WERI-Rb-1 (cell line): ENCODE measurements around the gene RNF208.

Source experiments
- DNase-seq: peaks from one replicate; pipeline ENCODE4 v3.0.0-alpha.2; 2020
- H3K27ac ChIP-seq: fragments of 250-450 bp; sonication (Bioruptor Pico); 2 replicates; pipeline ENCODE4 v1.5.1; 2020; ENCODE audit warnings: mild to moderate bottlenecking, moderate library complexity
- H3K27me3 ChIP-seq: fragments of 250-450 bp; sonication (Bioruptor Pico); 2 replicates; pipeline ENCODE4 v1.5.1; 2021; ENCODE audit warnings: mild to moderate bottlenecking, low read depth, moderate library complexity; ENCODE audit not compliant: insufficient read depth, severe bottlenecking
- H3K36me3 ChIP-seq: fragments of 250-450 bp; sonication (Bioruptor Pico); 2 replicates; pipeline ENCODE4 v1.5.1; 2020; ENCODE audit warnings: mild to moderate bottlenecking, moderate library complexity
- H3K4me3 ChIP-seq: 2 replicates; pipeline ENCODE4 v1.5.1; 2011; ENCODE audit warnings: low read depth, mild to moderate bottlenecking, control low read depth, low read length
- H3K9me3 ChIP-seq: fragments of 250-450 bp; sonication (Bioruptor Pico); 2 replicates; pipeline ENCODE4 v1.5.1; 2021; ENCODE audit warnings: mild to moderate bottlenecking, moderate library complexity; ENCODE audit not compliant: severe bottlenecking
- CTCF ChIP-seq: IDR thresholded peaks from 2 replicates; pipeline ENCODE4 v1.5.1; 2011; ENCODE audit warnings: low read depth, mild to moderate bottlenecking, control low read depth, inconsistent platforms, low read length

RNF208 gene

GRCh38 chr9:137178201-137178938 is 43.7 kb downstream of the RNF208 start:
- no peak for DNase-seq
- Histone ChIP-seq H3K4me3 (no peak overlapping the region), H3K27me3 (no peaks in the 10 kb centered on the region), H3K36me3 (no peaks in the 10 kb centered on the region), H3K27ac (no peak overlapping the region), H3K9me3 (no peaks in the 10 kb centered on the region)
- TF ChIP-seq CTCF = no peak

- Histone ChIP-seq H3K27me3 (no peaks in the 10 kb centered on the region), H3K4me3 (no peak overlapping the region), H3K9me3 (no peaks in the 10 kb centered on the region), H3K36me3 (no peaks in the 10 kb centered on the region), H3K27ac (no peak overlapping the region)
- DNase-seq = no peak
- TF ChIP-seq CTCF = peak; percentile 70
Measured at GRCh38 chr9:137176302-137177182, 45.5 kb downstream of the RNF208 start.

DNA sequence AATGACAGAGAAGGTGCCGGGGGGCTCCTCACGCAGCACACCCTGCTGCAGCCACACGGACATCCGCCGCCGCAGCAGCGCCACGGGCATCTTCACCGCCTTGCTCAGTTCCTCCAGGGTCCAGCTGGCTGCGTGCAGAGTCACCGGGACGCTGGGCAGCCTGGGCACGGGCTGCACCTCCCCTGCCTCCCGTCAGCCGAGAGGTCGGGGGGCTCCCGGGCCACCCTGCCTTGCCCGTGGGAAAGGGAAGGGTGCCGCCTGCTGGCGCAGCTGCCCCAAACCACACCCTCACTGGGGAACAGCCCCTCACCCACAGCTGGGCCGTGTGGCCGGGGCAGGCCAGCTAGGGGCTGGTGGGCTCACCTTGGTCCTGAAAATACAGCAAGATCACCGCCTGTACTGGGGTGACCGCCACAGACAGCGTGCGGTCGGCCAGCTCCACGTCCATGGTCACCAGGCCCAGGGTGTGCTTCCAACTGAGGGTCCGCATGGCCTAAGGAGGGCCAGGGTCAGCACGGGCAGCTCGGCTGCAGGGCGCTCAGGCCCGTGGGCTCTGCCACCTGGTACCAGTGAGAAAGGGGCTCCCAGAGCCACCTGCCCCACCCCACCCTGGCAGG is 46.6 kb downstream of the RNF208 start:
- H3K4me3 ChIP-seq = no peak overlapping the region
- TF ChIP-seq CTCF = no peak
- DNase-seq = no peak

DNA sequence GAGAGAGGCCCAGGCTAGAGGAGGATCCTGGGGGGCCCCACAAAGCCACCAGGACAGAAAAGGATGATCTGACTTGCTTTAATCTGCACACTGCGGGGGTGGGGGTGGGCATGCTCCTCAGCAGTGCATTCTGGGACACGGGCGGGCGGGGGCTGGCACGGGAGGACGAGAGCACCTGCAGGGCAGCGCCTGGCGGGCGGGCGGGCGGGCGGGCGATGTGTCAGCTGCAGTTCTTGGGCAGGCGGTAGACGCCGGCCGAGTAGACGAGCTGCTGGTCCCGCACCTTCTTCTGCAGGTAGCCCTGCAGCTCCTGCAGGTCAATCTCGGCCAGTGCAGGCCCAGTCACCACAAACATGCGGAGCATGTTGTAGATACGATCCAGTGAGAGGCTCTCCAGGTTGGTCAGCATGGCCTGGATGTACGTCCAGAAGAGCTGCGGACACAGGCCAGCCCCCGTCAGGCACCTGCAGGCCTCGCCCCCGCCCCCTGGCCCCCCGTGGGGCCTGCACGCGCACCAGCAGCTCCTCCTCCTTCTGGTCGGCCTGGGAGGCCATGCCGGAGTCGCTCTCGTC is 47.2 kb downstream of the RNF208 start:
- no peak overlapping the region for H3K4me3 ChIP-seq
- DNase-seq = no peak

More for the DNA sequence above, 46.6 kb downstream of the RNF208 start:
- H3K27ac ChIP-seq = no peak overlapping the region
- H3K36me3 ChIP-seq = no peaks in the 10 kb centered on the region
- H3K9me3 ChIP-seq = no peaks in the 10 kb centered on the region
- H3K27me3 ChIP-seq = no peaks in the 10 kb centered on the region

More for the DNA sequence above, 47.2 kb downstream of the RNF208 start:
- Histone ChIP-seq H3K27ac (no peak overlapping the region), H3K36me3 (no peaks in the 10 kb centered on the region), H3K27me3 (no peaks in the 10 kb centered on the region), H3K9me3 (no peaks in the 10 kb centered on the region)
- TF ChIP-seq CTCF = no peak
